DND-41 (cell line): ENCODE data around the gene DPYD.

Source experiments
- CTCF ChIP-seq: IDR thresholded peaks from 2 replicates; pipeline ENCODE4 v1.5.1; 2012; ENCODE audit warnings: borderline replicate concordance, low read length, moderate library complexity, mild to moderate bottlenecking; ENCODE audit not compliant: poor library complexity, severe bottlenecking; ENCODE audit errors: extremely low read depth
- EZH2 ChIP-seq: IDR thresholded peaks from 3 replicates; pipeline ENCODE4 v1.6.1; 2012; ENCODE audit warnings: borderline replicate concordance, low read depth, mild to moderate bottlenecking, moderate library complexity, low read length, inconsistent platforms; ENCODE audit not compliant: severe bottlenecking

- no peak for TF ChIP-seq CTCF
- no peak for TF ChIP-seq EZH2
Observed at GRCh38 chr1:97764991-97765390, 155.8 kb downstream of the DPYD start.
